Activated CD8-positive, alpha-beta memory T cell treated with anti-CD3 and anti-CD28 coated beads for 36 hours (primary cell): ENCODE results near the gene NFAM1. TPM values are rescaled to one million over a fixed set of nuclear protein-coding genes. Genes with fewer than 3 reads are reported as not detected.

Source experiments
- CTCF ChIA-PET: fragments of 350-600 bp; sonication (Branson Sonifier 250); formaldehyde crosslinking; loops from one replicate; lab custom pipeline; 2021; ENCODE audit warnings: antibody characterized with exemption; lab: Charles Lee
- POLR2A ChIA-PET: fragments of 350-600 bp; sonication (Branson Sonifier 250); formaldehyde crosslinking; loops from one replicate; lab custom pipeline; 2021; ENCODE audit warnings: antibody characterized with exemption; lab: Charles Lee
- total RNA-seq, 2 experiments: library from RNA; stranded (reverse); gene quantifications; one replicate each; pipeline ENCODE4 v1.2.3, GENCODE V29; 2021

Gene NFAM1, protein sequence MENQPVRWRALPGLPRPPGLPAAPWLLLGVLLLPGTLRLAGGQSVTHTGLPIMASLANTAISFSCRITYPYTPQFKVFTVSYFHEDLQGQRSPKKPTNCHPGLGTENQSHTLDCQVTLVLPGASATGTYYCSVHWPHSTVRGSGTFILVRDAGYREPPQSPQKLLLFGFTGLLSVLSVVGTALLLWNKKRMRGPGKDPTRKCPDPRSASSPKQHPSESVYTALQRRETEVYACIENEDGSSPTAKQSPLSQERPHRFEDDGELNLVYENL
- under 1 TPM; 0.10 to 0.13 TPM for total RNA-seq

DNA sequence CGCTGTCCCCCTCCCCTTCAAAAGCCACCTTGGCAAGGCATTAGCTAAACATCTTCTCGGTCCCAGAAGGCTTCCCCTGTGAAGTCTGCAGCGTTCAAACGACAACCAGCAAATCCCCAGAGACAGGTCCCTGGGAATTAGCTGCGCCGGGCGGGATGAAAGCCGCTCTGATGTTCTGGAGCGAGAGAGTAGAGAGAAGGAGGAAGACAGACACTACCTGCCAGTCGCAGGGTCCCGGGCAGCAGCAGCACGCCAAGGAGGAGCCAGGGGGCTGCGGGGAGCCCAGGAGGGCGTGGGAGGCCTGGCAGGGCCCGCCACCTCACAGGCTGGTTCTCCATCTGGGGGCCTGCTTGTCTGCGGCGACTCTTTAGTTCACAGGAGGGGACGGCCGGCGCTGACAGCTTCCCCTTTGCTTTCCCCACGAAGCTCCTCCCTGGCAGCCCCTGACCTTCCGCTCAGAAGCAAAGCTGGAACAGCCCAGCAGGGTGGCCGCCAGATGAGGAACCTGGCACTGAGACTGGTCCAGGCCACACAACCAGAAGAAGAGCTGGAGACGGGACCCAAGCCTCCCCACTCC, at the start of gene NFAM1:
NFAM1 (minus strand) TSS at position 384 of the 577 bp plus-strand sequence; CDS start at position 338, 46 bp downstream.
- POLR2A ChIA-PET = no interaction called here

GRCh38 chr22:42475122-42475521, 42.9 kb upstream of the NFAM1 start:
- CTCF ChIA-PET = interaction anchor here (0.6 kb wide), 1 partner anchor 16 kb away, joined by 3 read pairs; no protein-coding TSS in a partner anchor
- POLR2A ChIA-PET = no interaction called here

More for the DNA sequence above, at the start of gene NFAM1:
- CTCF ChIA-PET = no interaction called here

DNA sequence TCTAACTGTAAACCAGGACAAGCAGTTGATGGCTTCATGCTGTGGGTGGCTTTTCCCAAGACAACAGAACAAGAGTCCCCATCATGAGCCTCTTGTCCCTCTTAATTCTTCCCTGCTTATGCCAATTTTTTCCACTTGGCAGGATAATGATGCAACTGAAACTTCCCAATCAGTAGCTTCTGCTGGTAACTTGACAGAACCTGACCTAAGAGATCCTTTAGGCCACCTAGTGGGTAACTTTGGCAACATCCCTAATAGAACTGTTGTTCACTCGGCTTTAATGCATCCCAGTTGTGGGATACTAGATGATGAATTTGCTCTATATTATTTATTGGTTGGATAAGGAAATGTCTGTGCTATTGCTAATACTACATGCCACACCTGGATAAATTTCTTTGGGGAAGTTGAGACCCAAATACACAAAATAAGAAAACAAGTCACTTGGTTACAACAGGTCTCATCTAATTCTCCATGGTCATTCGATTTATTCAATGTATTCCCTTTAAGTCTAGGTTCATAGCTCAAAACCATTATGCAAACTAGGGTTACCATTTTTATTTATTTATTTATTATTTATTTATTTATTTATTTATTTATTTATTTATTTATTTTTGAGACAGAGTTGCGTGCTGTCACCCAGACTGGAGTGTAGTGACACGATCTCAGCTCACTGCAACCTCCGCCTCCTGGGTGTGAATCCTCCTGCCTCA, 41.4 kb upstream of the NFAM1 start:
- ChIA-PET CTCF (interaction anchor here (0.6 to 1.6 kb wide), 6 partner anchors 8 to 306 kb away, joined by 3 to 4 read pairs (median 3); no protein-coding TSS in a partner anchor), POLR2A (no interaction called here)

- CTCF ChIA-PET = interaction anchor here (0.5 to 1.6 kb wide), 3 partner anchors 13 to 305 kb away, joined by 3 to 4 read pairs (median 3); no protein-coding TSS in a partner anchor
- POLR2A ChIA-PET = no interaction called here
Observed at GRCh38 chr22:42472671-42473070, 40.5 kb upstream of the NFAM1 start.

DNA sequence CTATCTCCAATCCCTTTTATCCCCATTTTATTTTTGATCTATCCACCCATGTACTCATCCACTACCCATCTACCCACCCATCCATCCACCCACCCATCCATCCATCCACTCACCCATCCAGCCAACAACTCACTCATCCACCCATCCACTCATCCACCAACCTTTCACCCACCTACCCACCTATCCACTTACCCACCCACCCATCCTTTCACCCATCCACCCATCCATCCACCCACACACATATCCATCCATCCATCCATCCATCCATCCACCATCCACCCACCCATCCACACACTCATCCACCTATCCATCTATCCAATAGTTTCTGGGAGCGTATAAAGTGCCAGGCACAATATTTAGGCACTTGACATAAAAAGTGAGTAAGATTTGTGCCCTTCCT, 39.2 kb upstream of the NFAM1 start:
- ChIA-PET POLR2A (no interaction called here), CTCF (interaction anchor here (0.5 kb wide), 1 partner anchor 505 kb away, joined by 3 read pairs; no protein-coding TSS in a partner anchor)

- ChIA-PET POLR2A (interaction anchor here (0.6 kb wide), 1 partner anchor 247 kb away, joined by 3 read pairs; no protein-coding TSS in a partner anchor), CTCF (interaction anchor here (0.7 kb wide), 1 partner anchor 315 kb away, joined by 3 read pairs; no protein-coding TSS in a partner anchor)
Observed at GRCh38 chr22:42470366-42471082, 38.3 kb upstream of the NFAM1 start.

DNA sequence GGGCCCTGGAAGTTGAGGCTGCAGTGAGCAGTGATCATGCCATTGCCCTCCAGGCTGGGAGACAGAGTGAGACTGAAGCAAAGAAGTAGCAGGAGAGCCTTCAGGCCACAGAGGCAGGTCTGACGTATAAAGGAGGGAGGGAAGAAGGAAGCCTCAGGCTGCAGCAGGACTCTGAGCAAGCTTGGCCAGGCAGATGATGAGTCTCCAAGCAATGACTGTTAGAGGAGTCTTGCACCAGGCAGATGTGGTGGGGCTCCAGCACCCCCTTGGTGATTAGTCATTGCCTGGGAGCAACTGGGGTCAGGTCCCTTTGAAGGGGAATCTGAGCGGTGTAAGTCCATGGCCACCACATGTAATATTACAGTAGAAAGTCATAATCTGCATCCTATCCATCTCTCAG, 36.6 kb upstream of the NFAM1 start:
- ChIA-PET POLR2A (no interaction called here), CTCF (no interaction called here)

- POLR2A ChIA-PET = no interaction called here
- CTCF ChIA-PET = no interaction called here
Observed at GRCh38 chr22:42462016-42462415, 29.8 kb upstream of the NFAM1 start.

DNA sequence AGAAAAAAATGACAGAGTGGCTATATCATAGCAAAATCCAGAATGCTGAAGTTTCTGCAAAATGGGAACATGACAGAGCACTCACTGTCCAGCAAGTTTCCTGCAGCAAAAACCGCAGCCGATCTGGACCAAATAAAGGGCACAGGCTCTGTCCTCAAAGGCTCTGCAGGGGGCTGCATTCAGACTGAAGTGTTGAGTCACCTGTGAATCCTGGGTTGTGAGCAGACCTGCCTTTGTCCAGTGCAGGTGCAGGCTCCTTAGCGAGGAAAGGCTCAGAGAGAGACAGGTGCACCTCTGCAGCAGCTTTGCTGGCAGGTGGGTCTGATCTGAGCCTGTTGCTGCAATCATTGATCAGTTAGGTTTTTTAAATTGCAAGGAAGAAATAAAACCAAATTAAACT, 29.3 kb upstream of the NFAM1 start:
- CTCF ChIA-PET = no interaction called here
- POLR2A ChIA-PET = no interaction called here

- POLR2A ChIA-PET = no interaction called here
- CTCF ChIA-PET = interaction anchor here (0.7 to 1.9 kb wide), 3 partner anchors 14 to 16 kb away, joined by 3 to 5 read pairs (median 3); no protein-coding TSS in a partner anchor
Observed at GRCh38 chr22:42459287-42460063, 27.3 kb upstream of the NFAM1 start.

GRCh38 chr22:42452916-42453315, 20.7 kb upstream of the NFAM1 start:
- ChIA-PET POLR2A (no interaction called here), CTCF (no interaction called here)

- CTCF ChIA-PET = interaction anchor here (1.4 kb wide), 1 partner anchor 300 kb away, joined by 3 read pairs; no protein-coding TSS in a partner anchor
- POLR2A ChIA-PET = no interaction called here
Observed at GRCh38 chr22:42452456-42452855, 20.3 kb upstream of the NFAM1 start.

- CTCF ChIA-PET = interaction anchor here (1.4 kb wide), 1 partner anchor 299 kb away, joined by 3 read pairs; no protein-coding TSS in a partner anchor
Observed at GRCh38 chr22:42451499-42452145, 19.4 kb upstream of the NFAM1 start.

GRCh38 chr22:42450862-42451261, 18.7 kb upstream of the NFAM1 start:
- POLR2A ChIA-PET = no interaction called here

More at GRCh38 chr22:42451499-42452145, 19.4 kb upstream of the NFAM1 start:
- POLR2A ChIA-PET = no interaction called here

DNA sequence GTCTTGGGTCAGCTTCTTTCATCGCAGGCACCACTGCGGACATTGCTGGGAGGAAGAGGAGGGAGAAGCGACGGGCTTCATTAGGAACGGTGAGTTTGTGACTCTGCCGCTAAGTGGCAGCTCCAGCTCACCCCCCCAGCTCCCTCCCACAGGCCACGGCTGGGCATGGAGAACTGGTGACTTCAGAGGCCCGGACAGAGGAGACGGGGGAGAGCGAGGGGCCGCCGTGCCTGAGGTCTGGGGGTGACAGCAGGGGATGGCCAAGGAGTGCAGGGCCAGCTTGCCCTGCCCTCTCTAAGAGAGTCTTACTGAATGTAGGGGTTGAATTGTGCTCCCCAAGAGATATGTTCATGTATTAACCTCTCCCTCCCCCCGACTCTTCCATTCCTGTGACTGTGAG, 13.9 kb upstream of the NFAM1 start:
- CTCF ChIA-PET = interaction anchor here (0.5 kb wide), 1 partner anchor 10 kb away, joined by 4 read pairs; no protein-coding TSS in a partner anchor
- POLR2A ChIA-PET = interaction anchor here (0.7 kb wide), 1 partner anchor 353 kb away, joined by 10 read pairs; no protein-coding TSS in a partner anchor

More at GRCh38 chr22:42450862-42451261, 18.7 kb upstream of the NFAM1 start:
- CTCF ChIA-PET = no interaction called here

GRCh38 chr22:42444077-42444904, 12.1 kb upstream of the NFAM1 start:
- CTCF ChIA-PET = interaction anchor here (0.6 to 3.1 kb wide), 20 partner anchors 8 to 412 kb away, joined by 3 to 17 read pairs (median 4); partner anchors contain the start of gene NDUFA6
- POLR2A ChIA-PET = interaction anchor here (0.5 to 2.4 kb wide), 3 partner anchors 207 to 354 kb away, joined by 3 to 9 read pairs (median 5); partner anchors contain the start of gene NDUFA6
